K562 (cell line): ENCODE measurements around the gene RFNG. TPM values are rescaled to one million over a fixed set of nuclear protein-coding genes. Genes with fewer than 3 reads are reported as not detected.

Source experiments
- ETV5 ChIP-seq: sonication (generic); formaldehyde crosslinking; IDR thresholded peaks from 2 replicates; pipeline ENCODE4 v1.4.0; 2020; ENCODE audit warnings: low read depth, mild to moderate bottlenecking, missing genetic modification reagents
- ETV6 ChIP-seq, 3 experiments: fragments of 150-350 bp in 1 of 3; sonication (generic) in 1 of 3; formaldehyde crosslinking in 1 of 3; IDR thresholded peaks; 2 replicates each; pipeline versions ENCODE4 v1.6.1 to v1.8.0; 2014 to 2022; ENCODE audit warnings: borderline replicate concordance in 2 of 3, low read depth in 2 of 3, antibody characterized with exemption in 1 of 3, low read length in 1 of 3, mild to moderate bottlenecking in 1 of 3, missing genetic modification reagents in 1 of 3
- HIVEP1 ChIP-seq: fragments of 250-450 bp; sonication (Bioruptor Pico); IDR thresholded peaks from 2 replicates; pipeline ENCODE4 v1.4.0; 2020; ENCODE audit warnings: mild to moderate bottlenecking
- KAT7 ChIP-seq: sonication (generic); formaldehyde crosslinking; IDR thresholded peaks from 2 replicates; pipeline ENCODE4 v1.8.0; 2022; ENCODE audit warnings: missing genetic modification reagents, mild to moderate bottlenecking, borderline replicate concordance
- MAFG ChIP-seq: fragments of 450-650 bp; conservative IDR thresholded peaks from 2 replicates; pipeline ENCODE4 v1.6.1; 2016; ENCODE audit warnings: missing genetic modification characterization, missing compliant biosample characterization
- MCM2 ChIP-seq: fragments of 450-650 bp; IDR thresholded peaks from 2 replicates; pipeline ENCODE4 v1.6.1; 2017; ENCODE audit warnings: low read depth, mild to moderate bottlenecking
- MIER1 ChIP-seq: fragments of 450-650 bp; IDR thresholded peaks from 2 replicates; pipeline ENCODE4 v1.6.1; 2016; ENCODE audit warnings: antibody characterized with exemption, mild to moderate bottlenecking, low read depth
- NFYB ChIP-seq: IDR thresholded peaks from 2 replicates; pipeline ENCODE4 v1.6.1; 2011; ENCODE audit warnings: mild to moderate bottlenecking, moderate library complexity; ENCODE audit not compliant: insufficient read length; ENCODE audit errors: extremely low read depth
- POLR2AphosphoS5 ChIP-seq: IDR thresholded peaks from 2 replicates; pipeline ENCODE4 v1.6.1; 2011; ENCODE audit warnings: mild to moderate bottlenecking, low read depth, low read length, moderate library complexity; ENCODE audit not compliant: control insufficient read depth, insufficient read depth
- RAD21 ChIP-seq, 2 experiments: fragments of 250-450 bp in 1 of 2; fragments of 450-650 bp in 1 of 2; sonication (Bioruptor Pico) in 1 of 2; formaldehyde crosslinking in 1 of 2; IDR thresholded peaks in 1 of 2; conservative IDR thresholded peaks in 1 of 2; 2 replicates each; pipeline versions ENCODE4 v1.4.0 to v1.8.0; 2020 to 2022; ENCODE audit warnings: mild to moderate bottlenecking in 2 of 2, moderate library complexity in 1 of 2
- RBM25 ChIP-seq: fragments of 200-400 bp; formaldehyde crosslinking; IDR thresholded peaks from 2 replicates; pipeline ENCODE4 v1.6.1; 2018; ENCODE audit warnings: low read length, low read depth, moderate library complexity; ENCODE audit not compliant: severe bottlenecking
- SRSF9 ChIP-seq: fragments of 200-400 bp; formaldehyde crosslinking; IDR thresholded peaks from 2 replicates; pipeline ENCODE4 v1.6.1; 2017; ENCODE audit warnings: low read depth, low read length, borderline replicate concordance
- TAL1 ChIP-seq: fragments of 450-650 bp; IDR thresholded peaks from 2 replicates; pipeline ENCODE4 v1.6.1; 2016; ENCODE audit warnings: mild to moderate bottlenecking
- TCF7L2 ChIP-seq: fragments of 150-350 bp; IDR thresholded peaks from 2 replicates; pipeline ENCODE4 v1.6.1; 2016; ENCODE audit warnings: low read depth, mild to moderate bottlenecking, low read length, moderate library complexity
- YBX1 ChIP-seq: fragments of 450-650 bp; IDR thresholded peaks from 2 replicates; pipeline ENCODE4 v1.7.1; 2016; ENCODE audit warnings: mild to moderate bottlenecking
- ZBED1 ChIP-seq: IDR thresholded peaks from 2 replicates; pipeline ENCODE4 v1.6.1; 2014
- ZNF232 ChIP-seq: sonication (generic); formaldehyde crosslinking; IDR thresholded peaks from 2 replicates; pipeline ENCODE4 v1.8.0; 2022; ENCODE audit warnings: mild to moderate bottlenecking, missing genetic modification reagents
- ZNF77 ChIP-seq: fragments of 250-450 bp; sonication (Bioruptor Pico); IDR thresholded peaks from 2 replicates; pipeline ENCODE4 v1.5.0; 2020
- polyA plus RNA-seq, 8 experiments: library from polyadenylated mRNA; depleted of rRNA in 4 of 8; stranded (reverse) in 5 of 8; unstranded in 3 of 8; fragments of >200 nt; fragmentation: Nextera tagmentation in 2 of 8; fragmentation: Illumina TruSeq in 1 of 8; extraction: Ambion mirVana in 2 of 8; extraction: Trizol in 1 of 8; gene quantifications; 2 replicates each; pipeline versions ENCODE4 v1.2.1 to v1.2.3, GENCODE V29; 2011 to 2014; ENCODE audit warnings: inconsistent platforms in 1 of 8, missing spikeins in 1 of 8
- total RNA-seq, 7 experiments: library from RNA; depleted of rRNA in 6 of 7; stranded (reverse); fragments of >200 nt in 6 of 7; fragmentation: Illumina TruSeq in 2 of 7; extraction: Trizol in 2 of 7; gene quantifications; 2 replicates each; pipeline versions ENCODE4 v1.2.1 to v1.2.3, GENCODE V29; 2011 to 2021; ENCODE audit warnings: low replicate concordance in 1 of 7
- TF ChIP-seq, protein P1 (sequence below): fragments of 250-450 bp; sonication (Bioruptor Pico); IDR thresholded peaks from 2 replicates; pipeline ENCODE4 v1.8.0; 2021; ENCODE audit warnings: mild to moderate bottlenecking, moderate library complexity
- TF ChIP-seq, protein P2 (sequence below), 3 experiments: fragments of 200-800 bp in 1 of 3; sonication (Bioruptor generic) in 1 of 3; sonication (generic) in 1 of 3; formaldehyde crosslinking in 1 of 3; IDR thresholded peaks; 2 replicates each; pipeline versions ENCODE4 v1.6.1 to v1.8.0; 2016 to 2022; ENCODE audit warnings: mild to moderate bottlenecking in 2 of 3, missing compliant biosample characterization in 2 of 3, missing genetic modification characterization in 2 of 3, missing genetic modification reagents in 1 of 3
- TF ChIP-seq, protein P3 (sequence below): fragments of 450-650 bp; formaldehyde crosslinking; IDR thresholded peaks from 2 replicates; pipeline ENCODE4 v1.4.0; 2020; ENCODE audit warnings: mild to moderate bottlenecking
- TF ChIP-seq, protein P4 (sequence below): sonication (generic); formaldehyde crosslinking; IDR thresholded peaks from 2 replicates; pipeline ENCODE4 v1.5.0; 2020; ENCODE audit warnings: missing genetic modification reagents

RFNG gene
- total and polyA plus RNA-seq, 9 of the 15 experiments (the other 6 are each of a cell fraction or from before 2014, with no cell fraction given): 0.32 to 32.8 (median 9.5) TPM

DNA sequence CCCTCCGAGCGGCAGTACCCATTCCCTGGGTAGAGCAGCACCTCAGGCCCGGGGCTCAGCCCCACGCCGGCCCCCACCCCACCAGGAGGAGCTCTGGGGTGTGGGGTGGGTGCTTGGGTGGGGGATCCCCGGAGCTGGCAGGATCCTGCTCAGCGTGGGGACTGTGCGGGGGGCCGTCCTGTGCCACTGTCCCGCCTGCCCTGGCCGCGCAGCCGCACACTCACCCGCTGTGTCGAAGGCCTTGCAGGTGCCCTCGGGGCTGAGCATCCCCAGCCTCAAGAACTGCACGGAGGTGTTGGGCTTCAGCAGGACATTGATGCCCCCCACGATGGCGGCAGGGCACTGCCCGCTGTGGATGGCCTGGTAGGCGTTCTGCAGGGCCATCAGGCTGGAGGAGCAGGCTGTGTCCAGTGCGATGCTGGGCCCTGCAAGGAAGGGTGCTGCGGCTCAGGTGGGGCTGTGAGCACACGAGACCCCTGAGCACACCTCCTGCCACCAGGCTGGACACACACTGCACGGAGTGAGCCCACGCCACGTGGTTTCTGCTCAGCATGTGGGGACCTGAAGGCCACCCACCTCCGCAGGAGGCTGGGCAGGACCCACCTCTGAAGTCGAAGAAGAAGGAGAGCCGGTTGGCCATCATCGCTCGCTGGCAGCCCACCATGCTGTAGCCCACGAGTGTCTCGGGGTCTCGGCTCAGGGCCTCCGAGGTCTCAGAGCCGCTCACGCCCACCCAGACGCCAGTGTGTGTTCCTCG, 41.6 kb upstream of the RFNG start (continued):
- TF ChIP-seq HIVEP1 (CRISPR knock-in tag): no peak
- TF ChIP-seq, protein P1, sequence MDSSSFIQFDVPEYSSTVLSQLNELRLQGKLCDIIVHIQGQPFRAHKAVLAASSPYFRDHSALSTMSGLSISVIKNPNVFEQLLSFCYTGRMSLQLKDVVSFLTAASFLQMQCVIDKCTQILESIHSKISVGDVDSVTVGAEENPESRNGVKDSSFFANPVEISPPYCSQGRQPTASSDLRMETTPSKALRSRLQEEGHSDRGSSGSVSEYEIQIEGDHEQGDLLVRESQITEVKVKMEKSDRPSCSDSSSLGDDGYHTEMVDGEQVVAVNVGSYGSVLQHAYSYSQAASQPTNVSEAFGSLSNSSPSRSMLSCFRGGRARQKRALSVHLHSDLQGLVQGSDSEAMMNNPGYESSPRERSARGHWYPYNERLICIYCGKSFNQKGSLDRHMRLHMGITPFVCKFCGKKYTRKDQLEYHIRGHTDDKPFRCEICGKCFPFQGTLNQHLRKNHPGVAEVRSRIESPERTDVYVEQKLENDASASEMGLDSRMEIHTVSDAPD (CRISPR knock-in tag): no peak
- no peak for TF ChIP-seq ETV6 (IDR thresholded peaks at IDR 0.05; ENCODE audit: borderline replicate concordance in 1 of 2, low read depth in 2 of 2, low read length in 1 of 2)
- TF ChIP-seq ETV6 (CRISPR knock-in tag; IDR thresholded peaks at IDR 0.05; ENCODE audit: borderline replicate concordance): no peak
- TF ChIP-seq RBM25: no peak
- TF ChIP-seq POLR2AphosphoS5: peak; percentile 25; the same call in 1 of the 2 replicates
- TF ChIP-seq, protein P2, sequence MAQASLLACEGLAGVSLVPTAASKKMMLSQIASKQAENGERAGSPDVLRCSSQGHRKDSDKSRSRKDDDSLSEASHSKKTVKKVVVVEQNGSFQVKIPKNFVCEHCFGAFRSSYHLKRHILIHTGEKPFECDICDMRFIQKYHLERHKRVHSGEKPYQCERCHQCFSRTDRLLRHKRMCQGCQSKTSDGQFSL (CRISPR knock-in tag; IDR thresholded peaks at IDR 0.05): no peak
- TF ChIP-seq, protein P2 (tag; IDR thresholded peaks at IDR 0.05): no peak
- TF ChIP-seq TCF7L2: no peak
- TF ChIP-seq TAL1: no peak
- TF ChIP-seq, protein P3, sequence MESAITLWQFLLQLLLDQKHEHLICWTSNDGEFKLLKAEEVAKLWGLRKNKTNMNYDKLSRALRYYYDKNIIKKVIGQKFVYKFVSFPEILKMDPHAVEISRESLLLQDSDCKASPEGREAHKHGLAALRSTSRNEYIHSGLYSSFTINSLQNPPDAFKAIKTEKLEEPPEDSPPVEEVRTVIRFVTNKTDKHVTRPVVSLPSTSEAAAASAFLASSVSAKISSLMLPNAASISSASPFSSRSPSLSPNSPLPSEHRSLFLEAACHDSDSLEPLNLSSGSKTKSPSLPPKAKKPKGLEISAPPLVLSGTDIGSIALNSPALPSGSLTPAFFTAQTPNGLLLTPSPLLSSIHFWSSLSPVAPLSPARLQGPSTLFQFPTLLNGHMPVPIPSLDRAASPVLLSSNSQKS: no peak
- no peak for TF ChIP-seq ETV5
- no peak for TF ChIP-seq ZNF77 (CRISPR knock-in tag)
- no peak for TF ChIP-seq MAFG (tag)
- TF ChIP-seq KAT7 (CRISPR knock-in tag): no peak
- no peak for TF ChIP-seq ZNF232 (CRISPR knock-in tag)
- TF ChIP-seq MCM2: no peak
- TF ChIP-seq ZBED1: peak; percentile 37; the same call in 1 of the 2 replicates
- no peak for TF ChIP-seq NFYB
- TF ChIP-seq SRSF9: no peak
- TF ChIP-seq MIER1: no peak
- no peak for TF ChIP-seq RAD21 (CRISPR knock-in tag; conservative IDR thresholded peaks at IDR 0.05 in 1 of 2, IDR thresholded peaks at IDR 0.05 in 1 of 2)
- TF ChIP-seq, protein P4, sequence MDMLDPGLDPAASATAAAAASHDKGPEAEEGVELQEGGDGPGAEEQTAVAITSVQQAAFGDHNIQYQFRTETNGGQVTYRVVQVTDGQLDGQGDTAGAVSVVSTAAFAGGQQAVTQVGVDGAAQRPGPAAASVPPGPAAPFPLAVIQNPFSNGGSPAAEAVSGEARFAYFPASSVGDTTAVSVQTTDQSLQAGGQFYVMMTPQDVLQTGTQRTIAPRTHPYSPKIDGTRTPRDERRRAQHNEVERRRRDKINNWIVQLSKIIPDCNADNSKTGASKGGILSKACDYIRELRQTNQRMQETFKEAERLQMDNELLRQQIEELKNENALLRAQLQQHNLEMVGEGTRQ: no peak
- TF ChIP-seq YBX1: no peak
